Stimulated activated CD8-positive, alpha-beta memory T cell treated with anti-CD3 and anti-CD28 coated beads, Interleukin-12 subunit alpha, Interleukin-12 subunit beta, amount 100 ng/mL, for 24 hours (primary cell): ENCODE measurements around the gene DHX29.
"Not testable (repeated sequence)": the region's sequence is repeated elsewhere in the genome, so short reads cannot be mapped to it uniquely, and the experiment has no call there.

Experiments used
- DNase-seq: peaks from one replicate; pipeline ENCODE4 v3.0.0-alpha.2; 2020; ENCODE audit errors: extremely low read depth

Gene DHX29

GRCh38 chr5:55307383-55308253 lies at the start of gene DHX29, which contains the start of gene MTREX:
TSS of gene DHX29 (minus strand) at chr5:55307694. CDS start at chr5:55307573, 121 bp downstream.
TSS of gene MTREX (plus strand) at chr5:55307989. CDS start at chr5:55308014, 25 bp downstream.
- DNase-seq = peak; percentile 64

DNA sequence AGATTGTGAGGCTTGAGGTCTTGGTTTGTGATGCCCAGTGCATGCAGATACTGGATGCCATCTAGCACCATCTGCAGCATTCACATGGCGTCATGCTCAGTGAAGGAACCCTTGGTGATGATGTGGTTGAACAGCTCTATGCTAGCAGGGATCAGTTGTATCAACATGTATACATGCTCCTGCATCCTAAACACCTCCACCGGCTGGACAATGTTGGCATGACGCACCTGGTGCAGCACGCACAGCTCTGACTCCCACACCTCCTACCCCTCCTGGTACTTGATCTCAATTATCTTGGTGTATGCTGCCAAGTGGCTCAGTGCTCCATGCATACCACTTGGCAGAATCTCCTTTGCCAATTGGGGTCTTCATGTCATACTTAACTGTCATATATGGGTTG lies 49.4 kb upstream of the DHX29 start:
- no peak for DNase-seq

- no peak for DNase-seq
These were observed 43.3 kb upstream of the DHX29 start for GRCh38 chr5:55350754-55351153.

DNA sequence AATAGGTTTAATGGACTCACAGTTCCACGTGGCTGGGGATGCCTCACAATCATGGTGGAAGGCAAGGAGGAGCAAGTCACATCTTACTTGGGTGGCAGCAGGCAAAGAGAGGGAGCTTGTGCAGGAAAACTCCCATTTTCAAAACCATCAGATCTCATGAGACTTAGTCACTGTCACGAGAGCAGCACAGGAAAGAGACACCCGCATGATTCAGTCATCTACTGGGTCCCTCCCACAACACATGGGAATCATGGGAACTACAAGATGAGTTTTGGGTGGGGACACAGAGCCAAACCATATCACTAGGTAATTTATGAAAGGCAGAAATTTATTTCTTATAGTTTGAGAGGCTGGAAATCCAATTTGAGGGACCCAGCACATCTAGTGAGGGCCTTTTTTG lies 40.3 kb upstream of the DHX29 start:
- DNase-seq = no peak

DNA sequence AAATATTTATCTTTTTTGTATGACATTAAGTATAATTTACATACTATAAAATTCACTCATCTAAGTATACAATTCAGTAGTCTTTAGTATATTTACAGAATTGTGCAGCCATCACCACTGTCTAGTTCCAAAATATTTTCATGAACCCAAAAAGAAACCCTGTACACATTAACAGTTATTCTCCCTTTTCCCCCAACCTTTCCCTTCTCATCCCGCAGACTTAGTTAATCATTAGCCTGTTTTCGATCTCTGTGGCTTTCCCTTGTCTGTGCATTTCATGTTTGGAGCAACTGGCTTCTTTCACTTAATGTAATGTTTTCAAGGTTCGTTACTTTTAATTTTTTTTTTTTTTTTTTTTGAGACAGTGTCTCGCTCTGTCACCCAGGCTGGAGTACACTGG lies 37.8 kb upstream of the DHX29 start:
- no peak for DNase-seq

- DNase-seq = no peak
These were observed 37.0 kb upstream of the DHX29 start for GRCh38 chr5:55344392-55344992.

DNA sequence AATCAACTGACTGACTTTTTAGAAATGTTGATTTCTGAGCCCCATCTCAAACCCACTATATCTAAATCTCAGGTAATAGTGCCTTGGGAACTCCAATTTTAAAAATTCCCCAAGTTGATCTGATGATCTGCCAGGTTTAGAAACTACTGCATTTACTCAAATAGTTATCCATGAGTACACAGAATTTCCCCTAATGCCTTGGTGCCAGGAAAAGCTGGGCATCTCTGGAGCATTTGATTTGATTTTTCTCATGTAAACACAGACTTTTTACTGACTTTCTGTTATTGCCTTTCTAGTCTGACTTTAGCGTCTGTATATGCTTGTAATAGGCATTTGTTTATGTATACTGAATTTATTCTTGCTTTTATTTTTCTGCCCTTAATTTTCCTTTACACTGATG lies 36.1 kb upstream of the DHX29 start:
- DNase-seq = no peak

DNA sequence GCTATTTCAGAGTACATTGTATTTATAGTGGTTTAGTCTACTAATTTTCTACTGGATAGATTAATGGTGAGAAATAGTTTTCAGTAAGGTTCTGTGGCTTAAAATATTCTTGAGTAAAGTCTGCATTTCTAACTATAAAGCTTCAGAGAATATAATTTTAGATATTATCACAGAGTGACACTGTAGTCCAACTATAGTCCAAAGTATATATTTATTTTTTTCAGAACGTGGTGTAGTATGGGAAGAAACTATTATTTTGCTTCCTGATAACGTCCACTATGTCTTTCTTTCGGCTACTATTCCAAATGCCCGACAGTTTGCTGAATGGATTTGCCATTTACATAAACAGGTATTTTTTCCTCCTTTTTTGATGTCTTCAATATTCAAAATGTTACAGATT lies 35.6 kb upstream of the DHX29 start:
- DNase-seq = no peak

DNA sequence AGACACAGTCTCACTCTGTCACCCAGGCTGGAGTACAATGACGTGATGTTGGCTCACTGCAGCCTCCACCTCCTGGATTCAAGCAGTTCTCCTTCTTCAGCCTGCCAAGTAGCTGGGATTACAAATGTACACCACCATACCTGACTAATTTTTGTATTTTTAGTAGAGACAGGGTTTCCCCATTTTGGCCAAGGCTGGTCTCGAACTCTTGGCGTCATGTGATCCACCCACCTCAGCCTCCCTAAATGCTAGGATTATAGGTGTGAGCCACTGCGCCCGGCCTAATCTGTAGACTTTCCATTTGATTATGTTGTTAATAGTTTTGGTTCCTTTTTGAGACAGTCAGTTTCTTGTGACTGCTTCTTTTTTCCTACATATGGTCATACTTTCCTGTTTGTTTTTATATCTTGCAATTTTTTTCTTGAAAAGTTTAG lies 31.3 kb upstream of the DHX29 start:
- DNase-seq = peak; percentile 14

DNA sequence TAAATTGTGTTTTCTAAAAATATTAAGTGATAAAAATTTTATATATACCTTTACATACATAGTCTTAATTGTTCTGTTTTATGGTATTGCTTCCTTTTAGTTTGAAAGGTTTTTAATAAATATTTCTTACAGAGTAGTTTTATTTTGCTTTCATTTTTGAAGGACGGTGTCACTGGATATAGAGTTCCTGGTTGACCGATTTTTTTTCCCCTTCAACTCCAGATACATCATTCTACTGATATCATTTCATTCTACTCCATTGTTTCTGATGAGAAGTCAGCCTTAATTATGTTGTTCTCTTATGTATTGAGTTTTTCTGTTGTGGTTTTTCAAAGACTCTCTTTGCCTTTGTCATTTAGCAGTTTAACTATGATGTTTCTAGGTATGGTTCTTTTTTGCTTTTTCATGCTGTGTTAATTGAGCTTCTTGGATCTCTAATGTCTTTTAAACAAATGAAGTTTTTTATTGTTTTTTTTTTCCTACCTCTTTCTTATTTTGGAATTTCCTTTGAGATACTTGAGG lies 30.7 kb upstream of the DHX29 start:
- DNase-seq = no peak

GRCh38 chr5:55333811-55334210 lies 26.3 kb upstream of the DHX29 start:
- DNase-seq = no peak

- DNase-seq = no peak
These were observed 25.5 kb upstream of the DHX29 start for GRCh38 chr5:55333017-55333416.

DNA sequence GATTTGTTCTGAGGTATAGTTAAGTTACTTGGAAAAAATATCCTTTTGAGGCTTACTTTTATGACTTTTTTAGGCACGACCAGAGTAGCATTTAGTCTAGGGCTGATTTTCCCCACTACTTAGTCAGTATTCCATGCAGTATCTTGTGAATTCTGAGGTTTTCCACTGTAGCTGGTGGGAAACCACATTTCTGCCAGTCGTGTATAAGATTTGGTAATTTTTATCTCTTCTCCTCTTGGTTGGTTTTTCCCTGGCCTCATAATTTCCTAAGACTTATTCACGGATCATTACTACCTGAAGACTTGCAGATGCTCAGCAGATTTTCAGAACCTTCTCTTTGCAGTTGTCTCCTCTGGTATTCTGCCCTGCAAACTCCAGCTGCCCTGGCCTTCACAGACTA lies 23.8 kb upstream of the DHX29 start:
- no peak for DNase-seq

DNA sequence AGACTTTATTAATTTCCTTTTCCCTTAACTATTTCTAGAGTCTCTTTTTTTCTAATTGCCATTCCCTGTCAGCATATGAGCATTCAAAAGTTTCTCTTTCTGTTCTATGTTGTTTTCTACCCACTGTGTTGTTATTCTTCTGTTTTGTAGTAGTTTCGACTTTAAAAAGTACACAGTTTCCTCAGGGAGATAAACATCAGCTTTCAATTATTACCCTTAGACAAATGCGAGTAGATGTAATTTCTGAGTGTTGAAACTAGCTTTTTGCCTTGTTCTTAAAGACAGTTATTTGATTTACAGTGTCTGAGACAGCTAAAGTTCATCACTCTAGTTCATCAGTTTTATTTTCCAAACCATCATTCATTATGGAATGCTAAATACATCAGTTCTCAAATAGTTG lies 19.8 kb upstream of the DHX29 start:
- no peak for DNase-seq

DNA sequence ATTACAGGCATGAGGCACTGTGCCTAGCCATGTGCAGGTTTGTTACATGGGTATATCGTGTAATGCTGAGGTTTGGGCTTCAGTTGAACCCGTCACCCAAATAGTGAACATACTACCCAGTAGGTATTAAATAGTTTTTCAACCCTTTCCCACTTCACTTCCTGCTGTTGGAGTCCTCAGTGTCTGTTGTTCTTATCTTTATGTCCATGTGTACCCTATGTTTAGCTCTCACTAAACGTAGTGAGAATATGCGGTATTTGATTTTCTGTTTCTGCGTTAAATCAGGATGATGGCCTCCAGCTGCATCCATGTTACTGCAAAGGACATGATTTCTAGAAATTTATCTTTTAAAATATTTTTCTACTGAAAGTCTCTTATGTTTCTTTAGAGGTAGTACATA lies 18.1 kb upstream of the DHX29 start:
- no peak for DNase-seq

- no peak for DNase-seq
These were observed 17.4 kb upstream of the DHX29 start for GRCh38 chr5:55324815-55325418.

DNA sequence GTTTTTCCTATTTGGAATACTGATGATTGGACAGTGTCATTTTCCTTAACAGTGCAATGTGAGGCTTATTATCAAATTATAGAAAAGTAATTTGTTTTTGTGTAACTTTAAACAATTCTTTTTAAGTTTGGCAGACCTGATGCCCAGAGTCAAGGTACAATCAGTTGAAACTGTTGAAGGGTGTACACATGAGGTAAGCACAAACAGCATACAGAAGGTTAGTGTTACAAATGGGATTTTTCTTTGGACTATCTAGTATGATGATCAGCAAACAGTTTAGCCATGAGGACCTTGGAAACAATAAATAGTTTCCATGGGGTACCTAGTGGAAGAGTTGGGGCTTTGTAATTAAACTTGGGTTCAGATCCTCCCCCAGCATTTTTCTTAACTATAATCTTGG lies 16.5 kb upstream of the DHX29 start:
- no peak for DNase-seq

DNA sequence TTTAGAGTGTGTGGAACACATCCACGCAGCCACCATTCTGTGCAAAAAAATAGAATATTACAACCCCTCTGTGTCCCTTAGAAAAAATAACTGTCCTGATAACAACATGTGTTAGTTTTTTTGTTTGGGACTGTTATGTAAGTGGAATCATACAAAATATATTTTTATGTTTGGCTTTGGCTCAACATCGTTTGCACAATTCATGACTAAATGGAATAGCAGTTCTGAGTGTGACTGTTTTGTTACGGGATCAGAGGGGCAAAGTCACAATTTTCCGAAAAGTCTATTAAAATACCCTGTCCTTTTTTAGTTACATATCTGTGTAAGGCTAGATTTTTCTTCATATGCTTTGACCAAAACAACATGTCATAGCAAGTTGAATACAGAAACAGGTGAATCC lies 13.1 kb upstream of the DHX29 start:
- DNase-seq = no peak

- DNase-seq = no peak
These were observed 12.0 kb upstream of the DHX29 start for GRCh38 chr5:55319491-55319890.

DNA sequence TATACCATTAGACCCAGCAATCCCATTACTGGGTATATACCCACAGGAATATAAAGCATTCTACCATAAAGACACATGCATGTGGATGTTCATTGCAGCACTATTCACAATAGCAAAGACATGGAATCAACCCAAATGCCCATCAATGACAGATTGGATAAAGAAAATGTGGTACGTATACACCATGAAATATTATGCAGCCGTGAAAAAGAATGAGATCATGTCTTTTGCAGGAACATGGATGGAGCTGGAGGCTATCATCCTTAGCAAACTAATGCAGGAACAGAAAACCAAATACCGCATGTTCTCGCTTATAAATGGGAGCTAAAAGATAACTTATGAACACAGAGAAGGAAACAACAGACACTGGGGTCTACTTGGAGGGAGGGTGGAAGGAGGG lies 10.7 kb upstream of the DHX29 start:
- not testable (repeated sequence) for DNase-seq

GRCh38 chr5:55316837-55317236 lies 9.3 kb upstream of the DHX29 start:
- no peak for DNase-seq

DNA sequence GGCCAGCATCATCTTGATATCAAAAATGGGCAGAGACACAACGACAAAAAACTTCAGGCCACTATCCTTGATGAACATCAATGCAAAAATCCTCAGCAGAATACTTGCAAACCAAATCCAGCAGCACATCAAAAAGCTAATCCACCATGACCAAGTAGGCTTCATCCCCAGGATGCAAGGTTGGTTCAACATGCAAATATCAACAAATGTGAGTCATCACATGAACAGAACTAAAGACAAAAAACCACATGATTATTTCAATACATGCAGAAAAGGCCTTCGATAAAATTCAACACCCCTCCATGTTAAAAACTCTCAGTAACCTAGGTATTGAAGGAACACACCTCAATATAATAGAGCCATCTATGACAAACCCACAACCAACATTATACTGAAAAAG lies 8.8 kb upstream of the DHX29 start:
- no peak for DNase-seq
